HG02870 (cell line): ENCODE measurements around the gene RAB34.
A peak's percentile ranks its signal among the peaks of the same experiment; 100 is the strongest.

Experiments used
- ATAC-seq: cut with Tn5 transposase; IDR thresholded peaks from one replicate; pipeline ENCODE4 v1.9.1; 2021; ENCODE audit warnings: mild to moderate bottlenecking, moderate library complexity; ENCODE audit not compliant: unreplicated experiment

RAB34 gene, protein sequence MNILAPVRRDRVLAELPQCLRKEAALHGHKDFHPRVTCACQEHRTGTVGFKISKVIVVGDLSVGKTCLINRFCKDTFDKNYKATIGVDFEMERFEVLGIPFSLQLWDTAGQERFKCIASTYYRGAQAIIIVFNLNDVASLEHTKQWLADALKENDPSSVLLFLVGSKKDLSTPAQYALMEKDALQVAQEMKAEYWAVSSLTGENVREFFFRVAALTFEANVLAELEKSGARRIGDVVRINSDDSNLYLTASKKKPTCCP

DNA sequence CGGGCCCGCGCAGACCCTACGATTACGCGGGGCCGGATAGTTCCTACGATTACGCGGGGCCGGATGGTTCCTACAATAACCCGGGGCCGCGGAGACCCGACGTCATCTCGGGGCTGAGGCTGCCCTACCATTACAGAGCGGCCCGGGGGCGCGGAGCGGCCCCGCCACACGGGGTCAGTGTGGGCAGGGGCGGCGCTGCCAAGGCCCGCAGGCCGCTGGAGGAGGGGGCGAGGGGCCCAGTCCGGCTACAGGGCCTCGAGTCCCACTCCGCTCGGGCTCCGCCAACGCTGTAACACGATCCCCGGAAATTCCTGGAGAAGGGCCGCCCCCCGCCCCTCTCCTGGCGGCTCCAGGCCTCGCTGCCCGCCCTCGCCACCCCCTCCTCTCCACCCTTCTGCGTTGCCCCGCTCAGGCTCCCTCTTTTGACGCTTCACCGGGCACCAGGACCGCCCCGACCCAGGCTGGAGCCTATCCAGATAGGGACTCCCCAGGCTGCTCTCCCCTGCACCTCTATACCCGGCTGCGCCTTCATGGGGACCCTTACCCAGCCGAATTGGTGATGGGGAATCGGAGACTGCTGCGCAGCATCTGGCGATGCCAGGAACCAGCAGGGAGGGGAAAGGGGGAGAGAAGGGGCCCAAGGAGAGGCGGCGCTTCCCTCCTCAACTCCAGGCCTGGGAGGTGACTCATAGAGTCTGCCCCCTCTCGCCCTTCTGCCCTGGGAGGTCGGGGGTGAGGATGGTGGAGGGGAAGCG, at the start of gene RAB34:
RAB34 (minus strand) TSS at position 291 of the 755 bp plus-strand sequence. CDS start 602 bp downstream, outside the sequence.
- ATAC-seq = no peak

DNA sequence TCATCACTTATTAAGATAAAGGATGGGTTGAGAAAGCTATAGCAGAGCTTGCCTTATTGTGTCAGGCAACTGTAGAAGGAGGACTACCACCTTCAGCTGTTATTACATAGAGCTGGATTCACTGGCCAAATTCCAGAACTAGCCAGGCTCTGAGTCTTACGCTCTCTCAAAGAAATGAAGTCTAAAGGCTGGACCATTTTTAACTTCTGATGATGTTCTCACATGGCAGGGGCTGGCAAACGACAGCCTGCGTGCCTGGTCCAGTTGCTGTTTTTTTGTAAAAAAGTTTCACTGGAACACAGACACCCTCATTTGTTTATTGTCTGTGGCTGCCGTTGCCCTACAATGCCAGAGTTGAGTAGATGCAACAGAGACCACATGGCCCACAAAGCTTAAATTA, 47.4 kb upstream of the RAB34 start:
- no peak for ATAC-seq

DNA sequence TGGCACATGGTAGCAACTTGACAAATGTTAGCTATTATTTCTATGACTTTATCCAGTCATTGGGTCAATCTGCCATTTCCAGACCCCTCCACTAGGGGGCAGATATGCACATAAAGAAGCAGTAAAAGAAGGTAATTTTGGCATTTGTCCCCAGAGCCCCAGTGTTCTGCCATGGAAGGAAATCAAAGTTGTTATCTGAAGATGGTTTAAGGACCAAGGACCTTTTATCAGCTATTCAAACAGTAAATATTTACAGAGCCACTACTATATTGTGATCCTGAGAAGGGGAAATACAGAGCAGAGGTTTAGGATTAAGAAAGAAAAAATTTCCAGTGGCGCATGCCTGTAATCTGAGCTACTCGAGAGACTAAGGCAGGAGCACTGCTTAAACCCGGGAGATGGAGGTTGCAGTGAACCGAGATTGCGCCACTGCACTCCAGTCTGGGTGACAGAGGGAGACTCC, 46.2 kb upstream of the RAB34 start:
- no peak for ATAC-seq

DNA sequence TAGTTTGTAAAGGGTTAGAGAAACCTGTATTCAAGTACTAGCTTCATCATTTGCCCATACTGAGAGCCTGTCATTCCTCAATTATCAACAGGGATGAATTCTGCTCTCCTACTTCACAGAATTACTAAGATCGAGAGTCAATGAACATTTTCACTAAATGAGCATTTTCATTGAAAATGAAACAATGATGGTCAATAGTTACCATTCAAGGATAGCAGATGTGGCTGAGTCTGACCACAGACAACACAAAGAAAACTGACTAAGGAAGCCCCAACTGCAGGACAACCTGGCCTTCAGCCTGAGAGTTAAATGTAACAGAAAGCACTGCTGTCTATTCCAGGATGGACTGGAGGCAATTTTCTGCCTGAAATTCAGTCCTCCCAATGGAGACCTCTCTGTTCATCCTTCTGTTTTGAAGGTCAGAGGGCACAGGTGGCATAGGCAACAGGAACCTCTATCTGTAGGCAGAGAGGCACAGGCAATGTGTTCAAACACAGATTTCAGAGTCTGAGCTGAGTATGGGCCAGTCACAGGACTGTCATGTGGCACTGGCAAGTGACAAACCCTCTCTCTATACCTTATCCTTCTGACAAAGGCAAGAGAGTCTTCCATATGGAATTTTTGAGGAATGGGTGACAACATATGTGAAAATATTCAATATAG, 45.6 kb upstream of the RAB34 start:
- no peak for ATAC-seq

DNA sequence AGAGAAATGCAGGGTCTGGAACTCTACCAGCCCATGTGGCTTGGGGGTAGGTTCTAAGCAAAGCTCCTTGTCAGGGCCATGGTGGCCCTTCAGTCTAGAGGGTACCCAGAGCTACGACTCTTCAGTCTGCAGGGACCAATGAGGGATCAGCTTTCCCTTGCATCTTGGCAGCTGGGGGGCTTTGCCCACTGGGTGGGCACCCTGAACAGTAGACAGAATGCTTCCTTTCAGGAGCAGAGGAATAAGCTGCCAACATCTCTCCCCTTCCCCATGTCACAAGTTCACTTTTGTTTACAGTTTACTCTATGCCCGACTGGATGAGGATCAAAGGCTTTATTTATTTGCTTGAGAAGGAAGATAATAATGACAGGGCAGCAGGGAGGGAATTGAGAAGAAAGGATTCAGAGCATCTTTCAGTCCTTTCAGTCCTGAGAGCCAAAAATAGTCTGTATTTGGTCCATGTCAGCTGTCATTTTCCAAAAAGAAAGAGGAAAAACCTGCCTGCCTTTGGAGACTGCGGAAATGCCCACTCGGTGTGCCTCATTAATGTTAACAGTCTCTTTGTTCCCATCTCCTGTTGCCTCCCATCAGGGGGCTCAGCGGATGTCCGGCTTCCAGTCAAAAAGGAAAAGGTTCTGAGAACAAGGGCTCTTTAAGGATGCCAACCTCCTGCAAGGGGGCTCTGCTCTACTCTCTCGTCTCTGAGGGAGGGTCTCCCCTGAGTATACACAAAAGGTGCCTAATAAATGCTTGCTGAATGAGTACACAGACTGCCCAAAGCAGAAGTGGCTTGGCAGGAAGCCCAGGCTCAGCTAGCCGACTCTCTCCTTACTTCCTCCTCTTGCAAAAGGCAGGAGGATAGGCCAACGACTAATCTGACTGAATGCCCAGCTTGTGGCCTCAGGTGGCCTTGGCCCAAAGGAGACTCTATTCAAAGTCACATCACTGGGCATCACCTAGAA, 43.2 kb upstream of the RAB34 start:
- ATAC-seq = no peak

DNA sequence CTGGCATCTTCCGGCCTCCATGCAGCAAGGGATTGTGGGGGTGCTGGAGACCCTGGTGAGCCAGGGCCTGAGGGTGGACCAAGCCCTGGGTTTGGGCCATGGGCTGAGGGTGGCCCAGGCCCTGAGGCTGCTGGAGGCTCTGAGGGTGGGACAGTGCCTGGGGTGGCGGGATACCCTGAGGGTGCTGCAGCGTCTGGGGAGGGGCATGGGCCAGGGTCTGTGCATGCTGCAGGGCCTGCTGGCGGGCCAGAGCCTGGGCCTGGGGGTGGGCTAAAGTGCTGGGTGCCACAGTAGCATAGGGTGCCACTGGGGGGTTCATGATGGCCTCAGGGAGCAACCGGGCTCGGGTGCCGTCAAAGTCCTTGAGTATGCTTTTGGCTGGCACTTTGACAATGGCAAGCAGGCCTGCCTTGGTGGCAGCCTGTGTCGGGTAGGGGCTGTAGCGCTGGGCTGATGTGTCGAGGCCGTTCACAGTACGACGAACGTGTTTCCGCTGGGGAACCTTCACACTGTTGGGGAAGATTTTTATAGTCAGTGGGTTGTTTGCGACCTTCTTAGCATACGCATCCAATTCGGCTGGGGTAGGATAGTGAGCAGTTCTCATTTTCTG, 41.7 kb upstream of the RAB34 start:
- ATAC-seq = no peak

DNA sequence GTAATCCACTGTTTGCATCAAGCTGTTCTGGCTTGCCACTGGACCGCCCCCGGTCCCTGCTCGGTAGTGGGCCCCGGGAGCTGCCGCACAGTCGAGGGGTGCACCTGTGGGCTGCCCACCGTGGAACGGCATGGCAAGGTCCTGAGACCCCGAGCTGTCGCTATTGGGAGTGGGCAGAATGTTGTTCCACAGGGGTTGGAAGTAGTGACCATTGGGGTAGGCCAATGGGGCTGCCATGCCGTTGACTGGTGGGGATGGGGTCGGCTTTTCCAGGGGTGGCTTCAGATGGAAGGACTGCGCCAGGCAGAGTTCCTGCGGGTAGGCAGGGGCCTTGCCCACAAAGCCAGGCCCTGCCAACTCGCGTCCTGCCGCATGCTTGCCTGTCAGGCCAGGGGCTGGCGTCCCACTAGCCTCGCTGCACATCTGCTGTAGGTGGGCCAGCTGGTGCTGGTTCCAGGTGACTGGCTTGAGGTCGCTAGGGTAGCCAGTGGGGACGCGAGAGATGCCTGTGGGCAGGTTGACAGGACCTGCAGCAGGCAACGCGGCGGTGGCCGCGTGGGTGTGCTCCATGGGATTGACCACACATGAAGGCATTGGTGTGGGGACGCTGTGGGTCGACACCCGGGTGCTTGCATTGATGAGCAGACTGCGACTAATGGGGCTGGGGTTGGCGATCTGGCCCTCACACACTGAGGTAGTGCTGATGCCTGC, 40.9 kb upstream of the RAB34 start:
- ATAC-seq = no peak

DNA sequence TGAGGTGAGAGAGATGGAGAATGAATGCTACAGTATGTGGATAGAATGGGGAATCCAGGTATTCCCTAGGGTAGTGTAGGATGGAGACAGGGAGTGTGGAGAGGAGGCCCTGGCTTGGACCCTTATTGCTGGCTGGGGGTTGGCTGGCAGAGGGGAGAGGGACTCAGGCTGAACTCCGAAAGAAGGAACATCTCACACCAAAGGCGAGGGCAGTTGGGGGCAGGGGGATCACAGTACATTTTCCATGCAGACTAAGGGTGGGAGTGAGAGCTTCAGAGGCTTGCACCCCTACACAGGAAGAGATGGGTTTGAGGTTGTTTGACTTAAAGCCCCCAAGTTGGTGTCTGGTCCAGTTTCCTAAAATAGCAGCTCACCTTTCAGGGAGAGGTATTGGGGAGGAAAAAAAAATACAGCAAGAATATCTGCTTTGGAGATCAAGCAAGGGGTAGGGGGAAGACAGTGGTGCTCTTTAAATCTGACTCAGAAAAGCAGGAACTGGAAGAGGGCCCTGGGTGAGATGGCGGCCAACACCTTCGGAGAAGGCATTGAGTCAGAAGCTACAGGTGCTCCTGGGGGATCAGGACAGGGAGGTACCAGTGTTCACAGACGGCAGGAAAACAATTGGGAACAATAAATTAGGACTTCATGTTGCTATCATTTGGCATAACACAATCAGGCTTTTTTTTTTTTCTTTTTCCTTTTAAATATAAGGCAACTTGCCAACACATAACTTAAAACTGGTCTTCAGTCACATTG, 38.6 kb upstream of the RAB34 start:
- ATAC-seq = no peak

DNA sequence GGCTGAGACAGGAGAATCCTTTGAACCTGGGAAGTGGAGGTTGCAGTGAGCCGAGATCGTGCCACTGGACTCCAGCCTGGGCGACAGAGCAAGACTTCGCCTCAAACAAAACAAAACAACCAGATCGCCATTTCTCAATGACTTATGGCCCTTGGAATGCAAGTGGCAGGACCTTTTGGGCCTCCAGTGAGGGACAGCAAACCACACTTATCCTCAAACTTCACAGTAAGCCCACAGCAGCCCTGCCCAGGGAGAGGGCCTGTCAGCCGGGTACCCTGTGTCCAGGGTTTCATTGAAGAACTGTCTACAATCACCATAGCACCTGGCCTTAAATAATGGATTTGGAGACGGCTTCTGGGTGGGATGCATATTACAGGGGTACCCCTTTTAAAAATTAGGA, 37.8 kb upstream of the RAB34 start:
- ATAC-seq = no peak

DNA sequence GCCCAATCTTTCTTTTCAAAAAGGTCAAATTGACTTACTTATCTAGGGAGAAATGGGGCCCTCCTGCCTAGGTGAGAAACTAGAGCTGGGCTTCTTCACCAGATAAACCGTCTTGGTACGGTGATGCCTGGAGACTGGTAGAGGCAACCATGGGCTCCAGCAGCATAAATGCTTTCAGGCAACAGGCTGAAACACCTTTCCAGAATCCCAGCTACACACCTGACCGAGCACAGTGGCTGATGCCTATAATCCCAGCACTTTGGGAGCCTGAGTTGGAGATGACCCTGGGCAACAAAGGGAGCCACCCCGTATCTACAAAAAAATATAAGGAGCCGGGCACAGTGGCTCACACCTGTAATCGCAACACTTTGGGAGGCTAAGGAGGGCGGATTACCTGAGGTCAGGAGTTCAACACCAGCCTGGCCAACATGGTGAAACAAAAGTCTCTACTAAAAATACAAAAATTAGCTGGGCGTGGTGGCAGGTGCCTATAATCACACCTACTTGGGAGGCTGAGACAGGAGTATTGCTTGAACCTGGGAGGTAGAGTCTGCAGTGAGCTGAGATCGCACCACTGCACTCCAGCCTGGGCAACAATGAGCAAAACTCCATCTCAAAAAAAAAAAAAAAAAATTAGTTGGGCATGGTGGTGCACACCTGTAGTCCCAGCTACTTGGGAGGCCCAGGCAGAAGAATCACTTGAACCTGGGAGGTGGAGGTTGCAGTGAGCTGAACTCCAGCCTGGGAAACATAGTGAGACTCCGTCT, 34.1 kb upstream of the RAB34 start:
- ATAC-seq = no peak

DNA sequence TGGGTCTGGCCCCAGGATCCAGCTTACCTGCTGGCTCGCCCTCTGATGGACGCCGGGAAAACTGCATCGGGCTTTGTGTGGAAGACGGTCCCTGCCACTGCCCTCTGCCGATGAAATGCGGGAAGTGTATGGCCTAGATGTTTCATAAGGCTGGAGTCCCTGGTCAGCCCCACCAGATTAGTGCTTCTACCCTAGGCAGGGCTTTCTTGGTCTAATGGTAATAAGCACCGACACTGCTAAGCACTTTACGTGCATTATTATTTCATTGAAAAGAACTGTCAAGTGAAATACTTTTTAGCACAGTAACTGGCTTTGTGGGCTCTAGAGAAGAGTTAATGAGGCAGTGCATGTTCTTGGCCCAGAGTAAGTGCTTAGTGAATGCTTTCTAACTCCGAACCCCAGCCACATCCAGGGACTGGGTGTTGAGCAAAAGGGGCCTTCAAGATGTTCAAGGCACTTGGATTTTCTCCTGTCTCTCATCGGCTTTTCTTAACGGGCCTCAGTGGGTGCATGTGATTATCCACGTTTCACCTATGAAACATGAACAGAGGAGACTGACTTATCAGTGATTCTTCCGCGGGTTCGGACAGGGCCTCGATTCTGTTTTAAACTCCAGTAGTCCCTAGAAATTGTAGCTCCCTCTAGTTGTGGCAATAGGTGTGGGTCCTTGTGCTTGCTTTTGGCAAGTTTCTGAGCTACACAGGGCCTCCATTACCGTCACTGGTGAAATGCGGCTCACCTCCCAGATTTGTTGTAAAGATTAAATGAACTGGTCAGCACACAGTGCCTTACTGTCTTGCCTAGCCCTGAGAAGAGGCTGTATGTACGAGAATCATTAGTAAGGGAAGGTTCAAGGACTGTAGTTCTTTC, 32.7 kb upstream of the RAB34 start:
- peak; percentile 58 for ATAC-seq

DNA sequence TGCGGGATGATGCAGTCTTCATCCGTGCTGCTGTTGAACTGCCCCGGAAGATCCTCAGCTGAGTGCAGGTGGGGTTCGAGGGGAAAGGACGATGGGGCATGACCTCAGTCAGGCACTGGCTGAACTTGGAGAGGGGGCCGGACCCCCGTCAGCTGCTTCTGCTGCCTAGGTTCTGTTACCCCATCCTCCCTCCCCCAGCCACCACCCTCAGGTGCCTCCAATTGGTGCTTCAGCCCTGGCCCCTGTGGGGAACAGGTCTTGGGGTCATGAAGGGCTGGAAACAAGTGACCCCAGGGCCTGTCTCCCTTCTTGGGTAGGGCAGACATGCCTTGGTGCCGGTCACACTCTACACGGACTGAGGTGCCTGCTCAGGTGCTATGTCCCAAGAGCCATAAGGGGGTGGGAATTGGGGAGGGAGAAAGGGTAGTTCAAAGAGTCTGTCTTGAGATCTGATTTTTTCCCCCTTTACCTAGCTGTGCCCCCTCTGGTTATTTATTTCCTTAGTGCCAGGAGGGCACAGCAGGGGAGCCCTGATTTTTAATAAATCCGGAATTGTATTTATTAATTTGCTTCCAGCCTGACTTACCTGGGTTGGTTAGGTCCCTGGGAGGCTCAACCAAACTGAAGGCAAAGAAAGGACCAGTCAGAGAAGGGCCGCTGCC, 32.0 kb upstream of the RAB34 start:
- ATAC-seq = no peak

DNA sequence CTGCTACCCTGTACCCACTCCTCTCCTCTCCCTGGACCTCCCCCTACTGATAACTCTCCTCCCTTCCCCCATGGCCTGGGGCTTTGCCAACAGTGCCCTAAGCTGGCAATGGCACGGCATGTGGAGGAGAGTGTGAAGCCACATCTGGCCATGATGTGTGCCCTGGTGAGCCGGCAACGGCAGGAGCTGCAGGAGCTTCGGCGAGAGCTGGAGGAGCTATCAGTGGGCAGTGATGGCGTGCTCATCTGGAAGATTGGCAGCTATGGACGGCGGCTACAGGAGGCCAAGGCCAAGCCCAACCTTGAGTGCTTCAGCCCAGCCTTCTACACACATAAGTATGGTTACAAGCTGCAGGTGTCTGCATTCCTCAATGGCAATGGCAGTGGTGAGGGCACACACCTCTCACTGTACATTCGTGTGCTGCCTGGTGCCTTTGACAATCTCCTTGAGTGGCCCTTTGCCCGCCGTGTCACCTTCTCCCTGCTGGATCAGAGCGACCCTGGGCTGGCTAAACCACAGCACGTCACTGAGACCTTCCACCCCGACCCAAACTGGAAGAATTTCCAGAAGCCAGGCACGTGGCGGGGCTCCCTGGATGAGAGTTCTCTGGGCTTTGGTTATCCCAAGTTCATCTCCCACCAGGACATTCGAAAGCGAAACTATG, 31.3 kb upstream of the RAB34 start:
- no peak for ATAC-seq

DNA sequence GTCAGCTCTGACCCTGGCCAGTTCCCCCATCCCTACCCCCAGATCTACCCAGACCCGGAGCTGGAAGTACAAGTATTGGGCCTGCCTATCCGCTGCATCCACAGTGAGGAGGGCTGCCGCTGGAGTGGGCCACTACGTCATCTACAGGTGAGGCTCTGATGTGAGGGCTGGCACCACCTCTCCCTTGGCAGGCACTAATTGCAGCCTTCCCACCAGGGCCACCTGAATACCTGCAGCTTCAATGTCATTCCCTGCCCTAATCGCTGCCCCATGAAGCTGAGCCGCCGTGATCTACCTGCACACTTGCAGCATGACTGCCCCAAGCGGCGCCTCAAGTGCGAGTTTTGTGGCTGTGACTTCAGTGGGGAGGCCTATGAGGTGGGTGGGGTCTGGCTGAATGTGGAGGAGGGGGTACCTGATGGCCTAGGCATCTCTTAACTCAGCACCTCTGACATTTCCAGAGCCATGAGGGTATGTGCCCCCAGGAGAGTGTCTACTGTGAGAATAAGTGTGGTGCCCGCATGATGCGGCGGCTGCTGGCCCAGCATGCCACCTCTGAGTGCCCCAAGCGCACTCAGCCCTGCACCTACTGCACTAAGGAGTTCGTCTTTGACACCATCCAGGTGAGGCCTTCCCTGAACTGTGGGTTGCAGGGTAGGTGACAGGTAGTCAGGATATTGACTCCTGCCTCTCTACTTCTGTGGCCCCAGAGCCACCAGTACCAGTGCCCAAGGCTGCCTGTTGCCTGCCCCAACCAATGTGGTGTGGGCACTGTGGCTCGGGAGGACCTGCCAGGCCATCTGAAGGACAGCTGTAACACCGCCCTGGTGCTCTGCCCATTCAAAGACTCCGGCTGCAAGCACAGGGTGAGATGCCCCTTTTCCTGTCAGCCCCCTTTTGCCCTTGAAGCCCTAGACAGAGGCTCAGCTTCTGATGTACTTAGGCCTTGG, 30.4 kb upstream of the RAB34 start:
- no peak for ATAC-seq

DNA sequence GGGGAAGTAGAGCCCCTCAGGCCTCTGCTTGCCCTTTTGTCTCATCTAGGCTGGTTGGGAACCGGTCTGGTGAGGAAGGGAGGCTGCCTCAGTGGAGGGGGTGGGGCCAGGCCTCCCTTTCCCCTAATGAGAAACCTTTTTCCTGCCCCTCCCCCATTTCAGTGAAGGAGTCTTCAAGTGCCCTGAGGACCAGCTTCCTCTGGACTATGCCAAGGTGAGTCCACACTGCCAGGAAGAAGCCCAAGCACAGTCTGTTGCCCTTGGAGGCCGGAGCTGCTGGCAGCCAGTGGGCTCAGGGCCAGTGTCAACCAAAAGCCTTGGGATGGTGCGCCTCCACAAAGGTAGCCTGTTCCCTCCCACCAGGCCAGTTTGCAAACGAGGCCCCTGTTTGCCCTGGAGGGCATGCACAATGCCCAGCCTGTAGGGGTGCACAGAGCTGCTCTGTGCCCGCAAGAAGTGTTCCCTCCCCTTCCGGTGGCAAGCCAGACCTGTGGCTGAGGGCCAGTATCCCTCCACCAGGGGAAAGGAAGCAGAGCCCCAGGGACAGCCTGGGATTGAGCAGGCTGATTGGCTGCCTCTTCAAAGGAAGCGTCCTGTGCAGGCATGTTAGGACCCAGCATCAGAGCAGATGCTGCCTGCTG, 29.5 kb upstream of the RAB34 start:
- ATAC-seq = no peak
